ENCODE data around the gene HDLBP.

Gene HDLBP

DNA sequence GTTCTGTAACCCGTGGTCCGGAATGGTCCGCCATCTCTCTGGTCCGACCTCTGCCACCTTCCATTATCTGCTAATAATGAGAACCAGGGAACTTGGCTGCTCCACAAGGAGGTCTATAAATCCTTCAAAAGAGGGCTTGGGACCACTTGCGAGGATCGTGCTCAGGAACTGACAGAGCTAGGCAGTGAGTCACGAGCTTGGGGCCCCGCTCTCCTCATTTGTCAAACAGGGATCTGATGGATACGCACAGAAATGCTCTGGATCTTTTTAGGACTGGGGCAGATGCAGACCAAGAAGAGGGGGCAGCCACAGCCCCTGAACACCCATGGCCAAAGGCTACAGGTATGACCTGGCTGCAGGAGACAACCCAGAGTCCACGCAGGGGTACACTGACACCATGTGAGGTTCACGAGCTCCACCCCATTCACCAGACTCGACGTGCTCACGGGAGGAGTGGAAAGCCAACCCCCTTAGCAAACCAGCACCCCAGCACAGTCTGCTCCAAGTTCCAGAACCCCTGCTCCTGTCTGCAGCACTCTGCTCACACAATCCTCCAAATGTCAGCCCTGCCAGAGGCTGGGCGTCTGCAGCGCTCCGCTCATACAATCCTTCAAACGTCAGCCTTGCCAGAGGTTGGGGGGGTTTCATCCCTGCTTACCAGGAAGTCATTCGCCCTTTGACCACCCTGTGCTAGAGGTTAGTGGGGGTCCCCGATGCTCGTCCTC is 81.2 kb downstream of the HDLBP start:
- no peak for DNase-seq (ENCODE audit: low read depth, low spot score)
- H3K27ac ChIP-seq: no peak overlapping the region

DNA sequence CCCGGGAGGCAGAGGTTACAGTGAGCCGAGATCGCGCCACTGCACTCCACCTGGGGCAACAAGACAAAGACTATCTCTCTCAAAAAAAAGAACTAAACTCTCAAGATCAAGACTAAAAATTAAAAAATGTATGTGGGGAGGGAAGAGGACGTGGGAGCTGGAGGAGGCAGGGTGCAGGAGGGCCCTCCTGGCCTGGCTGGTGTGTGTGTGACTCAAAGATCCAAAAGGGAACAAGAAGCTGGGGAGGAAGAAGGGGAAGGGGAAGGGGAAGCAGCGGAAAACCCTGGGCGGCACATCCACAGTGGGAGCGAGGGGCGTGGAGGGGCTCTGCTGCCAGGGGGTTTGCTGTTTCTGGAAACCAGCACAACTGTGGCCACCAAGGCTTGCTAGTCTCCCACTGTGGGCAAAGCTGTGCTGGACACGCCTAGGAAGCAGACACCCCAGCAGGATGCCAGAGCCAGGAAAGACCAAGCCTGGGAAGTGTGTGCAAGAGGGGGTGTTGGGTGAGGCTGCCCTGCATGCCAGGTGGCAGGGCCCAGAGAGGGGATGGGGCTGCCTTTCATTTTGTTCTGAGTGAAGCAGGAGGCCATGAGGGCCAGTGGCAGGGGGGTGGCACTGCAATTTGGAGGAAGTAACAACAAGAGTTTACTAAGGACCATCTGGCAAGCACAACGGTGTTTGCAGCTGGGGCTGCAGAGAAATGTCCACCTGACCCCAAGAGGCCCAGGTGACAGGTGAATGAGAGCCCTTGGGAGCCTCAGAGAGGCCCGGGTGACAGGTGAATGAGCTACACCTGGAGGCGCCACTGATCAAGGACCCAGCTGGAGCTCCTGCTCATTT is 82.5 kb downstream of the HDLBP start:
- no peak for DNase-seq (ENCODE audit: low read depth, low spot score)
- no peak overlapping the region for H3K27ac ChIP-seq

- DNase-seq (ENCODE audit: low read depth, low spot score): no peak
- no peak overlapping the region for H3K27ac ChIP-seq
Observed at GRCh38 chr2:241230435-241230834, 85.0 kb downstream of the HDLBP start.

GRCh38 chr2:241229563-241230401 is 85.7 kb downstream of the HDLBP start:
- no peak for DNase-seq (ENCODE audit: low read depth, low spot score)

DNA sequence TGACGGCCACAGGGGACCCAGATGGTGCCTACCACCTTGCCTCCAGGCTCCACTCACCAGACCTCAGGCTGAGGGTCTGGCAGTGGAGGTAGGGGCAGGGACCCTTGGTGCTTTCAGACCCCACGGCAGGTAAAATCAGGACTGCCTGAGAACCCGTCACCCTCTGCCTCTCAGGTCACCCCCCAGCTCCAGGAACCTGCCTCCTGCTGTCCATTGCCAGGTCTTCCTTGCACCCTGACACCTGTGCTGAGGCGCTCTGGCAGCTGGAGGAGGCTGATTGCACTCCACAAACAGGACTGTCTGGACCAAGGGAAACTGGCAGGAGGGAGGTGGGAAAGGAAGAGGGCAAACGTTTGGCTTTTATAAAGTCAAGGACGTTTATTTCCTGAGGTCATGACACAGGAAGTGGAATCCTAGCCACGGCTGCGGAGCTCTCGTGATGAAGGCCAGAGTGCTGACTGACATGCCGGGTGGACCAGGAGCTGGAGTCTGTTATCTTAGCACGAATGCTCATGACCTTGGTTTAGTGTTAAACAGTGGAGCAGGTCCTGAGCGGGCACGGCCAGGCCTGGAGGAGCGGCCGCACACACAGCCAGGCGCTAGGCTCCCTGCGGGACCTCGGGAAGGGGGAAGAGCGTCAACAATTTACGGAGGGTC is 86.5 kb downstream of the HDLBP start:
- no peak for DNase-seq (ENCODE audit: low read depth, low spot score)

More at GRCh38 chr2:241229563-241230401, 85.7 kb downstream of the HDLBP start:
- H3K27ac ChIP-seq: no peak overlapping the region

DNA sequence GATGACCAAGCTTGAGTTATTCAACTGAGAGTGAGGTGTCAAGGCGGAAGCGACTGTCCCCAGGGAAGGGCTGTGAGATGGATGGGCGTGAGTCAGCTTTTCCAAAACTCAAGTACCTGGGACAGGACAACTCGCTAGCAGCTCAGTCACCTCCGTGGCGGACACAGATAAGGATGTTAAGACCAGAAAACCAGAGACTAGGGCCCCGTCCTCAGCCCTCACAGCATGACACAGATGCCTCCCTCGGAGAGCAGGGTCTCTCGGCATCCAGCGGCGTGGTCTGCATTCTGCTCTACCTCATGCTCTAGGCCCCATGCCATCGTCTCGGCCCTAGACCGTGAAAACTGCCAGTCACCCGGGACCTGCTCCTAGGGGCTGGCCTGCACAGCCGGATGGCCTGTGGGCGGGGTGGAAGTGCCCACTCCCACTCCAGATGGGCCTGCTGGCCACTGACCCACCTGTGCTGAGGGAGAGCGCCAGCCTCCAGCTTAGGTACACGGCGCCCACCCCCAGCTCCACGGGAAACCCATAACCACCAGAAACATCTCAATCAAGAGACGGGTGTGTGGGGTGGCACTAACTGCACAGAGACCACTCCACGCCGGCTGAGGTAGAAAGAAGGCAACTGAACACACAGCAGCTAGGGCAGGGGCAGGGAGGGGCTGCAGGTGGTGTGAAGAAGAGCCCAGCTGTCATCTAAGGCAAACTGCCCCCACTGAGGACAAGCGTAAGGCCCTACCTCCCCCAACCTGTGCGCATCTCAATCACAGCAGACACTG is 87.2 kb downstream of the HDLBP start:
- no peak for DNase-seq (ENCODE audit: low read depth, low spot score)
- H3K27ac ChIP-seq: no peak overlapping the region

More for the DNA sequence above, 86.5 kb downstream of the HDLBP start:
- H3K27ac ChIP-seq: no peak overlapping the region

GRCh38 chr2:241227594-241227993 is 87.9 kb downstream of the HDLBP start:
- no peak for DNase-seq (ENCODE audit: low read depth, low spot score)
- H3K27ac ChIP-seq: no peak overlapping the region

DNA sequence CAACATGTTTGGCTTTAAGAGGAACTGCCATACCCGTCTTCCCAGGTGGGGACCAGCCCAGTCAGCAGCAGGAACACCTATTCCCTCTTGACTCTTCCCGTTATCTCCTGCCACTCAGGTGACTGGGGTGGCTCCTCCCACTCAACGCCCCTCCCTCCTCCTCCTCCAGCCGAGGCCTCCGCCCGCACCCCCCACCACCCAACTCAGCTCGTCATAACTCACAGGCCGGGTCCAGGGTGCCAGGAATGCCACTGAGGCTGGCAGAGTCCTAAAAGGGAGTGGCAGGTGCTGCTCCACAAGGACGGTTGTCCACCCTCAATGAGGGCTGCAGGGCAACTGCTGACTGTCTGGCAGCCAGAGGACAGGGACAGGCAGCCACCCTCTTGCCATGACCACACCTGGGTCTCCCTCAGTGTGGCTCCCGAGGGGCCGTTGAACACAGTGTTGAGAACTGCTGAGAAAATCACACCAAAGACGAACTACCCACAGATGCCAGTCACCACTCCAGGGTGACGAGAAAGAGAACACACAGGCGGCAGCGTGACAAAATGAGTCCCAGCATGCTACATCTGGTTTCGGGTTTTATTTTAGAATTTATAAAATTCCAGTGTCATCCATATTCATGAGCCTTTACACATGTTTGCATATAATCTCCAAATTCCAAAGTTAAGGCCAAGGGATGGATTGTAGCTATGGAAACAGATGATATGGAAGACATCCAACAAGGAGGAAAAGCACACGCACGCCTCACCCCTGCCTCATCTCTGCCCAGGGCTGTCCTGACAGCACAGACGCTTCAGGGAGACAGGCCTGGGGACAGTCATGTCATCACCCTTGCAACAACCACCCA is 88.5 kb downstream of the HDLBP start:
- DNase-seq (ENCODE audit: low read depth, low spot score): no peak
- no peak overlapping the region for H3K27ac ChIP-seq

DNA sequence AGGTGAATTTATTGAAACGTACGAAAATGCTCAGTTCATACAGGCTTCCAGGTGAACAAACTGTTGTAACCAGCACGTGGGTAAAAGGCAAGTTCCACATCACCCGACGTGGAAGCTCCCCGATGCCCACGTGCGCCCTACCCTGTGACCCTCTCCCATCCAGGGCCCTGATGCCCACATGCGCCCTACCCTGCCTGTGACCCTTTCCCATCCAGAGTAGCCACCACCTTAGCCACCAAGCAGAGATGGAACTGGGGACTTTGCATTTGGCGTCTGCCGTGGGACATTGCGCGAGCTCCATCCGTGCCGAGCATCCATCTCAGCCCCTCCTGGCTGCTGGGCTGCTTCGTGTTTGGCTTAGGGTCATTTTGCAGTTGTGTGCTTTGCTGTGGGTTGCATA is 89.5 kb downstream of the HDLBP start:
- DNase-seq (ENCODE audit: low read depth, low spot score): no peak
- H3K27ac ChIP-seq: no peak overlapping the region

DNA sequence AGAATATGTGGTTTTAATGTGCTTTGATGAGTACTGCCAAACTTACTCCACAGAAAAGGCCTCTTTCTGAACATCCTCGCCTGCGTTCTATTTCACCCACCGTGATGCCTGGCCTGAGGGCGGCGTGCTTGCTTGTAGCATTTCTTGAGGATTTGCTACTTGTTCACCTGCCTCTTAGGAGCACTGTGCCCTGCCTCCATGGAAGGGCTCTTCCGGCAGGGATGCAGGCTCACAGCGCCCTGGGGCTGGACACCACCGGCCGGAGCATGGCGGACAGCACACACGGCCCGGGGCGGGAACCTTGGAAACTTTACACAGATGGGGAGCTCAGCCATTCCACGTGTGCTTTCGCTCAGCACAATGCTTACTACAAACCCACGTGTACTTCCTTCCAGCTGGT is 89.9 kb downstream of the HDLBP start:
- no peak for DNase-seq (ENCODE audit: low read depth, low spot score)
- H3K27ac ChIP-seq: no peak overlapping the region

- DNase-seq (ENCODE audit: low read depth, low spot score): no peak
- H3K27ac ChIP-seq: no peak overlapping the region
Observed at GRCh38 chr2:241224851-241225438, 90.5 kb downstream of the HDLBP start.

DNA sequence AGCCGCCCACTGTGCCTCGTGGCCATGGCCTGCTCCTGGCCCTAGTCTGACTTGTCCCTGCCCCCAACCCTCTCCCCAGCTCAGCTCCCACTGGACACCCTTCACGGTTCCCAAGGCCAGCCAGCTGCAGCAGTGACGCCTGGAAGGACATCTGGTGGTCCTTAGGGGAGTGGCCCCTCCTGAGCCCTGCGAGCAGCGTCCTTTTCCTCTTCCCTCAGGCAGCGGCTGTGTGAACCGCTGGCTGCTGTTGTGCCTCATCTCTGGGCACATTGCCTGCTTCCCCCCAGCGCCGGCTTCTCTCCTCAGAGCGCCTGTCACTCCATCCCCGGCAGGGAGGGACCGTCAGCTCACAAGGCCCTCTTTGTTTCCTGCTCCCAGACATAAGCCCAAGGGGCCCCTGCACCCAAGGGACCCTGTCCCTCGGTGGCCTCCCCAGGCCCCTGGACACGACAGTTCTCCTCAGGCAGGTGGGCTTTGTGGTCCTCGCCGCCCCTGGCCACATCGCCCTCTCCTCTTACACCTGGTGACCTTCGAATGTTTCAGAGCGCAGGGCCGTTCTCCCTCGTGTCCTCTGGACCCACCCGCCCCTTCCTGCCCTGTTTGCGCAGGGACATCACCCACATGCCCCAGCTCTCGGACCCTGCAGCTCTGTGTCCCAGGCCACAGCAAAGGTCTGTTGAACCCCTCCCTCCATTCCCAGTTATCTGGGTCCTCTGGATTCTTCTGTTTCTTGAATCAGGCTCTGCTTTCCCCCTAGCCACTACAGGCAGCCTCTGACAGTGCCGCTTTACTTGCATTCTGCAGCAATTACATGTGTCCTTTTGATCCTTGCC is 91.2 kb downstream of the HDLBP start:
- DNase-seq (ENCODE audit: low read depth, low spot score): no peak
- H3K27ac ChIP-seq: no peak overlapping the region

DNA sequence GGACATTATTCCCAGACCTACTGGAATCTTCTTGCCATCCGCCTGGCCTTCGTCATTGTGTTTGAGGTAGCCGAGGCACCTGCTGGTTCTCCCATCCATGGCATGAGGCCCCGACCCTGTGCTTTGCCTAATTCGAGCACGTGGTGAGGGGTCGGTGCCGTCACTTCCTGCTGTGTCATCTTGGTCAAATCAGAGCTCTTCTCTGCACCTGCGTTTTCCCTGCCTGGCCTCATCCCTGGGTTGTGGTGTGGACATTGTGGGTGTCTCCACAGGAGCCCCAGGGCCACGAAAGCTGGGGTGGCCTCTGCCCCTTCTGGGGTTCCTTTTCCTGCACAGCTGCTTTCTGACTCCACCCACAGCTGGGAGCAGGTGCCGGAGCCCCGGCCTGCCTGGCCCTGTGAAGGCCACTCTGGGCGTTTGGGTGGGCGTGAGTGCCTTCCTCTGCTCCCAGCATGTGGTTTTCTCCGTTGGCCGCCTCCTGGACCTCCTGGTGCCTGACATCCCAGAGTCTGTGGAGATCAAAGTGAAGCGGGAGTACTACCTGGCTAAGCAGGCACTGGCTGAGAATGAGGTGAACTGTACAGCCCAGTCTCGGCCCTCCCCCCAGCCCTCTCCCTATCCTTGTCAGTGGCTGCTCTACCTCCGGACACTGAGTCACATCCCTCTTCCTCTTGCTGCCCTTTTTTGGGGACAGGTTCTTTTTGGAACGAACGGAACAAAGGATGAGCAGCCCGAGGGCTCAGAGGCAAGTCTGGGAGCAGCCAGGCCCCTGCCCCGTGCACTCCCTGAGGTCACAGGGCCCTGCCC is 92.1 kb downstream of the HDLBP start:
- no peak for DNase-seq (ENCODE audit: low read depth, low spot score)

DNA sequence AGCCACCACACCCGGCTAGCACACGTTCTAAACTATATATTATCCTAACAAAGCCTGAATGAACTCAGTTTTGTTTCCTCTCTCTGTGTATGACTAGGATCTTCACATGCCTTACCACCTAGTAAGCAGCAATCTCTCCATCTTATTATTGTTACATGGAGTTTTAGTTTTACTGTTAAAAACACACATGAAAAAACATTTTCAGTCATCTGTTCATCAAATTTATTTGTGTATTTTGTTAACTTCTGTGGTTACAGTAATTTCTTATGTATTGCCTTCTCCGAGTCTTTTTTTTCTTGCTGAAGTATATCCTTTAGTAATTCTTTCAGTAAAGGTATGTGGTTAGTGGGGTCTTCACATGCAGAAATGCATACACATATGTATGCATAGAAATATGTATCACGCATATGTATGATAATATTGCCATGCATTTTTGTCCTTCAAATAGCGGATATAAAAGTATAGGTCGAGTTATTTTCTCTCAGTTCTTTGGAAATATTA is 95.6 kb downstream of the HDLBP start:
- DNase-seq (ENCODE audit: low read depth, low spot score): no peak
- no peak overlapping the region for H3K27ac ChIP-seq

More for the DNA sequence above, 92.1 kb downstream of the HDLBP start:
- no peak overlapping the region for H3K27ac ChIP-seq

DNA sequence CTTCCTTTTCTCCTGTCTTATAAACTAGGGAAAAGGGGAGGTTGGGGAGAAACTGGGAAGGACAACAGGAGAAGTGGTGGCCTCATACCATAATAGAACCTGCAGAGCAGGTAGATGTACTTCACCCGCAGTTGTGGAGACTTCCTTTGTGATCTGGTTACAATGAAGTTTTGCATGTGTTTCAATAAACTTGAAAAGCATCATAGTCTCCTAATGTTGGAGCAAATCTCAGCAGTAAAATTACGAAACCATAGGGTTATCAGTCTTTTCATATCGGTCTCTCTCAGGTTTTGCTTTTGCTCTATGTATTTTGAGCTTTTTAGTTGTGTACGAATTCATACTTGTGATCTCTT is 96.5 kb downstream of the HDLBP start:
- H3K27ac ChIP-seq: no peak overlapping the region
- DNase-seq (ENCODE audit: low read depth, low spot score): no peak

Measured in epithelial cell of prostate (primary cell).